Measurements from ENCODE around the gene KDELR1. TPM values are rescaled to one million over a fixed set of nuclear protein-coding genes. Genes with fewer than 3 reads are reported as not detected.

KDELR1 gene
- total RNA-seq, 1 donor from 2014 or later, result 251 TPM

DNA sequence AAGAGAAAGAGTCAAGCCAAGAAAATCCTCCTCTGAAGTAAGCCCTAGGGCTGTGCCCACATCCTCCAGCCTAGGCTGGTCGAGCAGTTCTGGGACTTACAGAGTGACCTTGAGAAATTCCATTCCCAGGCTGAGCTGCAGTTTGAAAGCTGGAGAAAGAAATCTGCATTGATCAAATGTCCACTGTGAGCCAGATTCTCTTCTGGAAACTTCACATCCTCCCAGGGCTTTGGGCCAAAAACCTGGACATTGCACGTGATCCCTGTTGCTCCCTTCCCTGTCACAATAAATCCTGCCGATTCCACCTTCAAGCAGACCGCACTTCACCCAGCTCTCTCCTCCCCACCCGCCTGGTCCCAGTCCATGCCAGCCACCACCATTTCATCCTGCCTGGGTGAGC is 43.3 kb downstream of the KDELR1 start:
- H3K27ac Mint-ChIP-seq (ENCODE audit: unreplicated experiment), result no peak overlapping the region
- no peak overlapping the region for H3K4me3 Mint-ChIP-seq (ENCODE audit: unreplicated experiment)
- peaks cover 5% of the 10 kb centered on the region for H3K4me1 Mint-ChIP-seq (ENCODE audit: low read depth)
- H3K36me3 Mint-ChIP-seq (ENCODE audit: low read depth), result no peaks in the 10 kb centered on the region
- no peaks in the 10 kb centered on the region for H3K27me3 Mint-ChIP-seq (ENCODE audit: low read depth)
- no peaks in the 10 kb centered on the region for H3K9me3 Mint-ChIP-seq (ENCODE audit: low read depth)
- no peak for DNase-seq (ENCODE audit: low spot score)
- TF ChIP-seq, protein P1, sequence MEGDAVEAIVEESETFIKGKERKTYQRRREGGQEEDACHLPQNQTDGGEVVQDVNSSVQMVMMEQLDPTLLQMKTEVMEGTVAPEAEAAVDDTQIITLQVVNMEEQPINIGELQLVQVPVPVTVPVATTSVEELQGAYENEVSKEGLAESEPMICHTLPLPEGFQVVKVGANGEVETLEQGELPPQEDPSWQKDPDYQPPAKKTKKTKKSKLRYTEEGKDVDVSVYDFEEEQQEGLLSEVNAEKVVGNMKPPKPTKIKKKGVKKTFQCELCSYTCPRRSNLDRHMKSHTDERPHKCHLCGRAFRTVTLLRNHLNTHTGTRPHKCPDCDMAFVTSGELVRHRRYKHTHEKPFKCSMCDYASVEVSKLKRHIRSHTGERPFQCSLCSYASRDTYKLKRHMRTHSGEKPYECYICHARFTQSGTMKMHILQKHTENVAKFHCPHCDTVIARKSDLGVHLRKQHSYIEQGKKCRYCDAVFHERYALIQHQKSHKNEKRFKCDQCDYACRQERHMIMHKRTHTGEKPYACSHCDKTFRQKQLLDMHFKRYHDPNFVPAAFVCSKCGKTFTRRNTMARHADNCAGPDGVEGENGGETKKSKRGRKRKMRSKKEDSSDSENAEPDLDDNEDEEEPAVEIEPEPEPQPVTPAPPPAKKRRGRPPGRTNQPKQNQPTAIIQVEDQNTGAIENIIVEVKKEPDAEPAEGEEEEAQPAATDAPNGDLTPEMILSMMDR (IDR thresholded peaks at IDR 0.05), result no peak

GRCh38 chr19:48346191-48346590 is 45.2 kb downstream of the KDELR1 start:
- Mint-ChIP-seq H3K36me3 (ENCODE audit: low read depth) (no peaks in the 10 kb centered on the region), H3K9me3 (ENCODE audit: low read depth) (no peaks in the 10 kb centered on the region), H3K4me1 (ENCODE audit: low read depth) (peaks cover 5% of the 10 kb centered on the region), H3K27ac (ENCODE audit: unreplicated experiment) (no peak overlapping the region), H3K4me3 (ENCODE audit: unreplicated experiment) (no peak overlapping the region), H3K27me3 (ENCODE audit: low read depth) (no peaks in the 10 kb centered on the region)
- TF ChIP-seq, protein P1 (IDR thresholded peaks at IDR 0.05), result no peak
- DNase-seq (ENCODE audit: low spot score), result no peak

DNA sequence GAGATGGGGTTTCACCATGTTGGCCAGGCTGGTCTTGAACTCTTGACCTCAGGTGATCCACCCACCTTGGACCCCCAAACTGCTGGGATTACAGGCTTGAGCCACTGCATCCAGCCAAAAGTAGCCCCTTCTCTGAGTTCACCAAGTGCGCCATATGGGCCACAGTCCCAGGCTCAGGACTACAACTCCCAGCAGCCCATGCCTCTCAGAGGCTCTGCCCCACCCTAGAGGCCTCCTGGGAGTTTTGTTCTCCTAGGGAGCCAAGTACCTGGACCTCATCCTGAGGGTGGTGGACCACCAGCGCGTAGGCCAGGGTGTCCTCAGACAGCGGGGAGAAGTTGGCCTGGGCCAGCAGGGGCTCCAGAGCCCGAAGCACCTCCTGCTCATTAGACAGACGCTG is 46.5 kb downstream of the KDELR1 start:
- TF ChIP-seq, protein P1 (IDR thresholded peaks at IDR 0.05), result no peak
- Mint-ChIP-seq H3K27ac (ENCODE audit: unreplicated experiment) (no peak overlapping the region), H3K27me3 (ENCODE audit: low read depth) (no peaks in the 10 kb centered on the region), H3K9me3 (ENCODE audit: low read depth) (no peaks in the 10 kb centered on the region), H3K4me1 (ENCODE audit: low read depth) (peaks cover 5% of the 10 kb centered on the region), H3K4me3 (ENCODE audit: unreplicated experiment) (no peak overlapping the region), H3K36me3 (ENCODE audit: low read depth) (no peaks in the 10 kb centered on the region)
- DNase-seq (ENCODE audit: low spot score), result no peak

DNA sequence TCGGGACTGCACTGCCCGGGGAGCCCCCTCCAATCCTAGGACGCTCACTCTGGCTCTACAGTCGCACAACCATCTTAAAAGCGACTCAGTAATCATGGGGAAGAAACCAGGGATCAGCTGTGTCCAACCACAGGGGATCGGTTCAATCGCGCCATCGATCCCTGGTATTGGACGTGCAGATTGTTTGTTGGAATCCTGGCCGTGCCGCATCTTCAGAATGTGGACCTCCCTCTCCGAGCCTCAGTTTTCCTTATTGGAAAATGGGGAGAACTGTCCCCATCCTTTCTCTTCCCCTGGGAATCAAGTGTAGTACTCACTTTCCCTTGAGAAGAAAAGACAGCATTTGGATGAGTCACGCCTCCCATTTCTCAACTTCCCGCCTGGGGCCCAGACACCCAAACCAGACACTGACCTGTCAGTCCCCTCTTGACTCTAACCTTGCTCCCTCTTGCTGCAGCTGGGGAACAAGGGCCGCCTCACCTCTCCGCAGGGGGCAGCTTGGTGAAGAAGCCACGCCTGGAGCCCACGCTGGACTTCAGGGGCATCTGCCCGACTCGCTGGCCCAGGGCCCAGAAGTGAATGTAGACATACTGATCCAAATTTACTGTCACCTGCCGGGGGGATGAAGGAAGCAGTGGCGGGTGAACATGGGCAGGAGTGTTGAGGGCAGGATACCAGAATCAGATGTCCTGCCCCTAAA is 48.4 kb downstream of the KDELR1 start:
- DNase-seq (ENCODE audit: low spot score), result no peak
- H3K4me3 Mint-ChIP-seq (ENCODE audit: unreplicated experiment), result no peak overlapping the region
- H3K9me3 Mint-ChIP-seq (ENCODE audit: low read depth), result no peaks in the 10 kb centered on the region
- TF ChIP-seq, protein P1 (IDR thresholded peaks at IDR 0.05), result no peak
- H3K36me3 Mint-ChIP-seq (ENCODE audit: low read depth), result no peaks in the 10 kb centered on the region
- H3K27me3 Mint-ChIP-seq (ENCODE audit: low read depth), result no peaks in the 10 kb centered on the region
- H3K4me1 Mint-ChIP-seq (ENCODE audit: low read depth), result peaks cover under 1% of the 10 kb centered on the region
- H3K27ac Mint-ChIP-seq (ENCODE audit: unreplicated experiment), result no peak overlapping the region

DNA sequence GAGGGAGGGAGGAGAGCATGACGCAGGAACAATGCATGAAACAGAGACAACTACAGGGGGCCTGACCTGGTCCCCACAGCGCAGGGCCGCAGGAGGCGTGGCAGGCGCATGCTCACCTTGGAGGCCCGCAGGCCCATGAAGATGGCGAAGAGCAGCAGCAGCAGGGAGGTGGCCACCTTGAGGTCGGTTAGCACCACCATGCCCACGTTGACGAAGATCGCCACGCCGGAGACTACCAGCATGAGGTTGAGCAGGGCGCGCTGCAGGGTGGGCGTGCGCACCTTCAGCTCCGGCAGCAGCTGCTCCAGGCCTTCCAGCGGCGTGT is 49.0 kb downstream of the KDELR1 start:
- no peak overlapping the region for H3K27ac Mint-ChIP-seq (ENCODE audit: unreplicated experiment)

More for the DNA sequence above, 49.0 kb downstream of the KDELR1 start:
- Mint-ChIP-seq H3K4me1 (ENCODE audit: low read depth) (no peaks in the 10 kb centered on the region), H3K4me3 (ENCODE audit: unreplicated experiment) (no peak overlapping the region), H3K27me3 (ENCODE audit: low read depth) (no peaks in the 10 kb centered on the region), H3K9me3 (ENCODE audit: low read depth) (no peaks in the 10 kb centered on the region), H3K36me3 (ENCODE audit: low read depth) (no peaks in the 10 kb centered on the region)
- TF ChIP-seq, protein P1 (IDR thresholded peaks at IDR 0.05), result no peak
- DNase-seq (ENCODE audit: low spot score), result no peak
